Hippocampal formation (tissue), 2 donors: ENCODE data around the gene LRRC71.

Experiments
- DNase-seq, 2 donors: peaks; one replicate each; lab custom pipeline; 2025; lab: John Stamatoyannopoulos, UW

The LRRC71 gene

DNA sequence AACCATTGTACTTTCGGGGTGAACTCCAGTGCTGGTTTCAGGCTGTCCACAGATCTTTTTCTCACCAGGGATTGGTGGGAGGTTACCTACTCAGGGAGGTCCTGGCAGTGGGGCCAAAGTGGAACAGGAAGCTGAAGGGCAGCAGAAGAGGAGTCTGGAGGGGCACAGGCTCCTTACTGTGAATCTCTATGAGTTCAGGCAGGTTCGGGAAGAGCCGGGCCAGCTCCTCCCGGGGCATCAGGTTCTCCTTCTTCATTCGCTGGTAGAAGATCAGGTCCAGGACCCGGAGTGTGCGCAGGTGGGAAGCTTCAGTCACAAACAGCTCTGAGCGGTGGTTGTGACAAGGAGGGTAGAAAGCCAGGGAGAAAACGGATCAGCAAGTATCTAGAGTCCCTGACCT, 26.7 kb downstream of the LRRC71 start:
- no peak for DNase-seq

- no peak for DNase-seq
These were observed 27.5 kb downstream of the LRRC71 start for GRCh38 chr1:156947818-156948525.

DNA sequence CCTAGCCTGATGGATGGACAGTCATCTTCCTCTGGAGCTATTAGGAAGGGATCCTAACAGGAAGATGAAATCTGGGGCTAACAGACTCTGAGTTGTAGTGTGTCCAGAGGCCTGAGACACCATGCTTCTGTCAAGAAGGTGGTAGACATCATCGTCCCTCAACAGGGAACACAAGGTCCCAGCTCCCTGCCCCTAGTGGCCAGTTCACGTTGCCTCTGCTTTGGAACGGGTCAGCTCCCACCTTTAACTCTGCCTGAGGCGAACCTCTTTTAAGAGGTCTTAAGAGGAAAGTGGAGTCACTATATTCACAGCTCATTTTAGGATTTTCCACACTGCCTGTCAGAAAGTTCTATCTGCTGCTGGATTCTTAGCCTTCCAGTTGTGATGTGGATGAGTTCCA, 28.3 kb downstream of the LRRC71 start:
- DNase-seq: no peak

DNA sequence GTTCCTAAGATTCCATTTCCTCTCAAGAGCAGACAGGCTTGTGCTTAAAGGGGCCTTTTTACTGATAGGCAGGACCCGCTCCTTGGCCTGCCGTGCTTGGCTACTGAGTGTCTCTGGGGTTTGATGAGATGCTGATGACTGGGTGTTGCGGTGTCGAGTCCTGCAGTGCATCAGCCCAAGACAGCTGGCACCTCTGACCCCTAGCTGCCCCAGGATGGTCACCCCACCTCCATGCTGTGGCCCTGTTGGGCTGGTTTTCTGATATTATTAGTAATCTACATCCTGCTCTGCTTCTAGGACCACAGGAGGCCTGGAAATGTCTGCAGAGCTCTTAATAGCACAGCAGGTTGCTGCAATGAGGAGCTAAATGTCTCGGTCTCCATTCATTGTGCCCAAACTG, 28.7 kb downstream of the LRRC71 start:
- no peak for DNase-seq

GRCh38 chr1:156951371-156951770, 30.9 kb downstream of the LRRC71 start:
- DNase-seq: no peak

DNA sequence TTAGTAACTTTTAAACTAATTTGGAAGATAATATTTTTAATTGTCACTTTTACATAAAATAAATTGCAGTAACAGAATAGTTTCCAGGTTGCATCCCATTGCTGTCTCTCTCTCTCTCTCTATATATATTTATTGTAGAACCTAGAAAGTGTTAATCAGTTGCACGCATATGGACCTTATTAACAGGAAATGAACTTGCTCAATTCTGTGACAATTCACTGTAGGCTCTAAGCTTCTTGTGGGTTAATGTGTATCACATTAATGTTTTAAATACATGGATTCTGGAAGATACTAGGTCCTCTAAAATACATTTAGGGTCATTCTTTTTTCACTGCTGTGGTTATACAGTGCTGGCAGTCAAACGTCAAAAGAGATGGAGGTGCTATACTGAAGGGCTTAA, 33.1 kb downstream of the LRRC71 start:
- no peak for DNase-seq

DNA sequence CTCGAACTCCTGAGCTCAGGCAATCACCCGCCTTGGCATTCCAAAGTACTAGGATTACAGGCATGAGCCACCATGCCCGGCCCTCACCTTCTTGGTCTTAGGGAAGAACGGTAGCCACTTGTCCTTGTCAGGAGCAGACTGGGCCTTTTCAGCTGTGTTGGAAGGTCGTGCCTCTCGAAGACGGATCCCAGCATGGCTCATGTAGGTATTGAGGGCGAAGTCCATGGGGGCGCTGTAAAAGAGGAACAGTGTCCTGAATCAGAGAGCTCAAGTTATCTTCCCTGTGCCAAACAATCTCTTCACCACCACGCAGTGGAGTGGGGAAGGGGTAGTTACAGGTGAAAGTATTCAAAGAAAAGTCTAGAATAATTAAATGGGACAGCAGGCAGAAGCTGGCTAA, 35.9 kb downstream of the LRRC71 start:
- no peak for DNase-seq

- no peak for DNase-seq
These were observed 37.2 kb downstream of the LRRC71 start for GRCh38 chr1:156957634-156958033.

- DNase-seq: no peak
These were observed 37.8 kb downstream of the LRRC71 start for GRCh38 chr1:156958247-156958714.

- DNase-seq: no peak
These were observed 39.0 kb downstream of the LRRC71 start for GRCh38 chr1:156959414-156959813.

DNA sequence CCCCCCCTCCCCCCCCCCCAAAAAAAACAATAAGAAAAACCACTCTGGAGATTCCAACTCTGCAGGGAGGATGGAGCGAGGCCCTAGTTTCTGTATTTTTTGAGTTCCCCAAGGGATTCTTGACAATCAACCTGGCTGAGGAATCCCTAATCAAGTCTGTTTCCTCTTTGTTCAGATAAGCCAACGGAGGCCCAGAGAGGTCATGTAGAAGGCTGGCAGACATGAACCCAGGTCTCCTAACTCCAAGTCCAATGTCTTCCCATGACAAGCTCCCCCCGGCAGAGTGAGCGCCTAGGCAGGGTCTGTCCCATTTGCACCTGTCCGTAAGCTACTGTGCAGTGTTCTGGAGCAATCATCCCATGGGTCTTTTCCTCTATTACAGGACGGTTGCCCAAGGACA, 39.5 kb downstream of the LRRC71 start:
- DNase-seq: no peak

- DNase-seq: no peak
These were observed 41.3 kb downstream of the LRRC71 start for GRCh38 chr1:156961709-156962108.

DNA sequence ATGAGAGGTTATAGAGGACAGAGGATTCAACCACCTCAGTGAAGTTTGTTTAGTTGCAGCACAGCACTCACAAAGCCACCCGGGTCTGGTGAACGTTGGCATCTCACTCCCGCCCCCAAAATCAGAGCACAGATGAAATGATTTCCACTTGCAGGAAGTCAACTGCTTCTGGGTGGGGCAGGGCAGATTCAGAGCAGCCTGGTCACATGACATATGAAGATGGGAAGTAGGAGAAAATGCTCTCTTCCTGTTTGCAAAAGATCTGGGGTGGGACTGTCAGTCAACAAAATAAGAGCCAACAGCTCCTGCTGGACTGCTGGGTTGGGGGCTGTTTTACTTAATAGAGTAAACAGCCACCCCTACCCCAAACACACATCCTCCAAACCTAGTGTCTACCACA, 43.2 kb downstream of the LRRC71 start:
- no peak for DNase-seq

DNA sequence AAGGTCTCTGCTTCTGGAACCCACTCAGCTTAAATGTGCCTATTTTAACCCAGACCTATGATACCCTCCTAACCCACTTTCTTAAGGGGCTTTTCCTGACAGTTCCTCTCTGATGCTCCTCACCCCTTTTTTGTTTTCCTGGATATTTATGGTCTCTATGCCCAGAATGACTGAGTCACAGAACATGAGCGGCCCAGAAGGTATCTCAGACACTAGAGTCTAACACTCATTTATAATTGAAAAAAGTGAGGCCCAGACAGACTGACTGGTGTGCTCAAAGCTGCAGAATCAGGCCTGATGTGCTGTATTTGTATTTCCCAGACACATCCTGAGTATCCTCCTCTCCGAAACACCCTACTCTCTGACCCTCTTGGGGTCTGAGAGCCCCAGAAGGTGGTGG, 44.0 kb downstream of the LRRC71 start:
- DNase-seq: no peak

DNA sequence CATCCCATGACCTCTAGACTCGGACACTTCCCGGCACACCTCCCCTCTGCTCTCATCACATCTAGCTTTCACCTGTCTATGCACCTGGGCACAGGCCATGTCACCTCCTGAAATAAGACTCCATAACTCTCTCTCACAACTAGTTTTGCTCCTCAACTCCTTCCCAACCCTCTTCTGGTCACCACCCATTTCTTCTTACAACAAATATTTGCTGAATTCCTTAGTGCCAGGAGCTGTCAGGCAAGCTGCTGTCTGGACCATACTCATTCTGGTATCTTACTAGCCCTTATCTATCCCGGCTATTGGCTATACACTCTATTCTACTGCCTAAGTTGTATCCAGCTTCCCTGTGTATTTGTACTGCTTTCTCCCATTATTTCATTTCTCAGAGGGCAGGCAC, 49.1 kb downstream of the LRRC71 start:
- DNase-seq: no peak

DNA sequence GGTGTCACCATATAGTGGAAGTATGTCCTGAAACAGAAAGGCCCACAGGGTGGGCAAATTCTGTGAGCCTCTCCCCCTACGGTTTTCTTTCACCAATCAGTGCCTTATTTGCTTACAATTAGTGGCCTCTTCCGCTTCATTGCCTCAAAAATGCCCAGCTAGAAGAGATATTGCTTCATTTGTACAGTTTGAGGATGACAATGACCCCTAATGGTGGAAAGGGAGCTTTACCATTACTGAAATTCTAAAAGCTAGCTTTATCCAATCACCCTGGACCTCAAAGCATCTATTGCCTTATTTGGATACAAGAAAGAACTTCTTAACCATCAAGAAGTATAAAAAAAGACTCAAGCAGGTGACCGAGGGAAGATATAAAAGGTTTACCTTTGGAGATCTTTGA, 49.6 kb downstream of the LRRC71 start:
- DNase-seq: no peak

- DNase-seq: no peak
These were observed 53.0 kb downstream of the LRRC71 start for GRCh38 chr1:156973417-156973816.

DNA sequence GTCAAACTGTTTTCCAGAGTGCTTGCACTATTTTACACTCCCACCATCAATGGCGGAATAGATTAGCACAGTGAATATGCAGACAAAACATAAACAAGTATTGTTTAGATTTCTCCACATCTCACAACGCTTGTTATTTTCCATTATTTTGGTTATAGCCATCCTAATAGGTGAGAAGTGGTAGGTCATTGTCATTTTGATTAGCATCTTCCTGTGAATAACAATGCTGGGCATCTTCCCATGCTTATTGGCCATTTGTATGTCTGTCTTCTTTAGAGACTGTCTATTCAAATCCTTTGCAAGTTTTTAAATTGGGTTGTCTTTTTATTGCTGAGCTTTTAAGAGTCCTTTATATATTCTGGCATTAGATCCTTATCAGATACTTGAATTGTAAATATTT, 54.7 kb downstream of the LRRC71 start:
- DNase-seq: no peak

- DNase-seq: no peak
These were observed 60.1 kb downstream of the LRRC71 start for GRCh38 chr1:156980551-156980950.
